Measurements from ENCODE around the gene PLIN5. TPM values are rescaled to one million over a fixed set of nuclear protein-coding genes. Genes with fewer than 3 reads are reported as not detected.

The PLIN5 gene
- total and polyA plus RNA-seq, 8 donors, result 30.6 to 533 (median 50.7) TPM

DNA sequence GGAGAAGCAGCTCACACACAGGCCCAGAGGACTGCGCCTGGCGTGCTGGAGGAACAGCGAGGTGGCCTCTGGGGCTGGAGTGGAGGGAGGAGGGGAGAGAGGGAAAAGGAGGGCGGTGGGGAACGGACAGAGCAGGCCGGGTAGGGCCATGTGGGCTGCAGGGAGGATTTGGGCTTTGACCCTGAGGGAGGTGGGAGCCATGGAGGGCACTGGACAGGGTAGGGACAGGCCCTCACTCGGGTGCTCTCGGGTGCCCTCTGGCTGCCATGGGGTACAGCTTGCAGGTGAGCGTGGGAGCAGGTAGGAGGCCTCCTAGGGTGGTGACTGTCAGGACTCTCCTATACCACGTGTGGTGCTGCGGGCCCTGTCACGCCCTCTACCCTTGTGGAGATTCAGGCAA is 39.6 kb downstream of the PLIN5 start:
- Histone ChIP-seq H3K27me3 (no peaks in the 10 kb centered on the region), H3K4me1 (no peaks in the 10 kb centered on the region), H3K27ac (no peak overlapping the region), H3K36me3 (peaks cover 4 to 33% (median 16%) of the 10 kb centered on the region in 3 donors), H3K9me3 (no peaks in the 10 kb centered on the region), H3K4me3 (no peak overlapping the region)
- DNase-seq, result peak in 4 of 6 donors; percentile 12 to 66 (median 39)
- 81 to 88% methylated on average over 12 of the region's 12 CpGs for WGBS, 2 donors
- peak in 2 of 4 donors; percentile 38 to 50 for ATAC-seq
- TF ChIP-seq, protein P1, sequence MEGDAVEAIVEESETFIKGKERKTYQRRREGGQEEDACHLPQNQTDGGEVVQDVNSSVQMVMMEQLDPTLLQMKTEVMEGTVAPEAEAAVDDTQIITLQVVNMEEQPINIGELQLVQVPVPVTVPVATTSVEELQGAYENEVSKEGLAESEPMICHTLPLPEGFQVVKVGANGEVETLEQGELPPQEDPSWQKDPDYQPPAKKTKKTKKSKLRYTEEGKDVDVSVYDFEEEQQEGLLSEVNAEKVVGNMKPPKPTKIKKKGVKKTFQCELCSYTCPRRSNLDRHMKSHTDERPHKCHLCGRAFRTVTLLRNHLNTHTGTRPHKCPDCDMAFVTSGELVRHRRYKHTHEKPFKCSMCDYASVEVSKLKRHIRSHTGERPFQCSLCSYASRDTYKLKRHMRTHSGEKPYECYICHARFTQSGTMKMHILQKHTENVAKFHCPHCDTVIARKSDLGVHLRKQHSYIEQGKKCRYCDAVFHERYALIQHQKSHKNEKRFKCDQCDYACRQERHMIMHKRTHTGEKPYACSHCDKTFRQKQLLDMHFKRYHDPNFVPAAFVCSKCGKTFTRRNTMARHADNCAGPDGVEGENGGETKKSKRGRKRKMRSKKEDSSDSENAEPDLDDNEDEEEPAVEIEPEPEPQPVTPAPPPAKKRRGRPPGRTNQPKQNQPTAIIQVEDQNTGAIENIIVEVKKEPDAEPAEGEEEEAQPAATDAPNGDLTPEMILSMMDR (IDR thresholded peaks at IDR 0.05), result no peak
- intact Hi-C loops (cut with DNase I), result no loop called here
- FAIRE-seq, result no peak

DNA sequence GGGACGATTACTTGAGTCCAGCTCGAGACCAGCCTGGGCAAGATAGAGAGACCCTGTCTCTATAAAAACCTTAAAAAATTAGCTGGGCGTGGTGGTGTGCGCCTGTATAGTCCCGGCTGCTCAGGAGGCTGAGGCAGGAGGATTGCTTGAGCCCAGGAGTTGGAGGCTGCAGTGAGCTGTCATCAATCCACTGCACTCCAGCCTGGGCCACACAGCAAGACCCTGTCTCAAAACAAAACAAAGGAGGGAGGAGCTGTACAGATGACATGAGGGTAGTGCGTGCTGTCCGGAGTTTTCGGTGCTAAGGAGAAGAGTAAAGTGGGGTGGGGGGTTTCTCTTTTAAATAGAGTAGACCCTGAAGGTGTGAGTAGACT is 40.3 kb downstream of the PLIN5 start:
- FAIRE-seq (no peak), DNase-seq (no peak), ATAC-seq (no peak)
- Histone ChIP-seq H3K27me3 (no peaks in the 10 kb centered on the region), H3K4me1 (no peaks in the 10 kb centered on the region), H3K36me3 (peaks cover 4 to 33% (median 16%) of the 10 kb centered on the region in 3 donors), H3K9me3 (no peaks in the 10 kb centered on the region), H3K27ac (no peak overlapping the region), H3K4me3 (no peak overlapping the region)
- TF ChIP-seq, protein P1 (IDR thresholded peaks at IDR 0.05), result no peak
- WGBS, 2 donors, result 96% methylated on average over 8 of the region's 8 CpGs
- intact Hi-C loops (cut with DNase I), result no loop called here

DNA sequence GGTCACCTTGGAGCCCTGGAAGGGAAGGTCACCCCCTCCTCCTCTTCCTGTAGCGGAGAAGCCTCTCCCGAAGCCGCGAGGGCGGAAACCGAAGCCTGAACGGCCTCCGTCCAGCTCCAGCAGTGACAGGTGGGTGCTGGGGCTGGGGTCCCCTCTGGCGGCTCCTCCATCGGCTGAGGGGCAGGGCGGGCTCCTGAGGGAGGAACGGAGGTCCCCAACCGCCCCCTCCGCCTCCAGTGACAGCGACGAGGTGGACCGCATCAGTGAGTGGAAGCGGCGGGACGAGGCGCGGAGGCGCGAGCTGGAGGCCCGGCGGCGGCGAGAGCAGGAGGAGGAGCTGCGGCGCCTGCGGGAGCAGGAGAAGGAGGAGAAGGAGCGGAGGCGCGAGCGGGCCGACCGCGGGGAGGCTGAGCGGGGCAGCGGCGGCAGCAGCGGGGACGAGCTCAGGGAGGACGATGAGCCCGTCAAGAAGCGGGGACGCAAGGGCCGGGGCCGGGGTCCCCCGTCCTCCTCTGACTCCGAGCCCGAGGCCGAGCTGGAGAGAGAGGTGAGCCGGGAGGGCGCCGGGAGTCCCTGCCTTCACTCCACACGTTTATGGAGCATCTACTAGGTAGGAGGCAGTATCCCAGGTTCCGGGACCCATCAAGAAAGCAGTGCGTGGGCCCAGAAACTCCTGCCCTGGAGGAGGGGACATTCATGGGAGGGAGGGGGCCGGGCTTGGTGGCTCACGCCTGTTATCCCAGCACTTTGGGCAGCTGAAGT is 40.9 kb downstream of the PLIN5 start:
- TF ChIP-seq, protein P1 (IDR thresholded peaks at IDR 0.05), result no peak
- peak in 3 of 6 donors; percentile 22 to 65 (median 51) for DNase-seq
- H3K9me3 ChIP-seq, result no peaks in the 10 kb centered on the region

DNA sequence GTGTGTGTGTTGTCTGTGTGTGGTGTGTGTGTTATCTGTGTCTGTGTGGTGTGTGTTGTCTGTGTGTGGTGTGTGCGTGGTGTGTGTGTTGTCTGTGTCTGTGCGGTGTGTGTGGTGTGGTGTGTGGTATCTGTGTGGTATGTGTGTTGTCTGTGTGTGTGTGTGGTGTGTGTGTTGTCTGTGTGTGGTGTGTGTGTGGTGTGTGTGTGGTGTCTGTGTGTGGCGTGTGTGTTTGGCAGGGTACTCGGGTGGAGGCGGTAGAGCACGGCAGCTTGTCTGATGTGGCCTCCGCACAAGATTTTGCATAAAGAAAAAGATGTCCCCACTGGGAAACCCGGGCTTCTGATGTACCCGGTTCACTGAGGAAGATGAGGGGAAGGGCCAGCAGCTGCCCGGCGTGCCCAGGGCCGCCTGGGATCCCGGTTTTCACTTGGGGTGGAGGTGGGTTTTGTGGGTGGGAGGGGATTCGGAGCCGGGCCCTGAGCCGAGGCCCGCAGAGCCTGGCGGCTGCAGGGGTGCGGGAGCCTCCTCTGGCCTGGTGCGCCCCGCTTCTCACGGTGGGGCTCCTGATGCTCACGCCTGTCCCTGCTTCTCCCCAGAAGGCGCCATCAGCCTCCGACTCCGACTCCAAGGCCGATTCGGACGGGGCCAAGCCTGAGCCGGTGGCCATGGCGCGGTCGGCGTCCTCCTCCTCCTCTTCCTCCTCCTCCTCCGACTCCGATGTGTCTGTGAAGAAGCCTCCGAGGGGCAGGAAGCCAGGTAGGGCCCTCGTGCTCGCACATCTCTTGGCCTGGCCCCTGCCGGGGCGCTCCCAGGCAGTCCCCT is 41.7 kb downstream of the PLIN5 start:
- H3K27me3 ChIP-seq, result no peaks in the 10 kb centered on the region
- TF ChIP-seq, protein P1 (IDR thresholded peaks at IDR 0.05), result no peak
- peak in 2 of 6 donors; percentile 46 to 57 for DNase-seq
- H3K4me3 ChIP-seq, result no peak overlapping the region
- no peaks in the 10 kb centered on the region for H3K9me3 ChIP-seq
- FAIRE-seq, result no peak
- H3K36me3 ChIP-seq, result peaks cover 4 to 33% (median 16%) of the 10 kb centered on the region in 3 donors
- WGBS, 2 donors, result 95 to 97% methylated on average over 41 of the region's 41 CpGs
- intact Hi-C loops (cut with DNase I), result no loop called here
- H3K4me1 ChIP-seq, result no peaks in the 10 kb centered on the region
- H3K27ac ChIP-seq, result no peak overlapping the region
- ATAC-seq, result no peak

More for the DNA sequence above, 40.9 kb downstream of the PLIN5 start:
- no peak for FAIRE-seq
- Histone ChIP-seq H3K4me3 (no peak overlapping the region), H3K27ac (no peak overlapping the region), H3K27me3 (no peaks in the 10 kb centered on the region), H3K36me3 (peaks cover 4 to 33% (median 16%) of the 10 kb centered on the region in 3 donors), H3K4me1 (no peaks in the 10 kb centered on the region)
- ATAC-seq, result no peak
- intact Hi-C loops (cut with DNase I), result no loop called here
- 95 to 96% methylated on average over 47 to 61 of the region's 61 CpGs for WGBS, 2 donors
